Measurements from ENCODE around the gene NT5E. TPM values are rescaled to one million over a fixed set of nuclear protein-coding genes. Genes with fewer than 3 reads are reported as not detected.

Gene NT5E
- total RNA-seq, 1 experiment from 2014 or later, result 0.52 TPM

- no peak overlapping the region for H3K4me3 Mint-ChIP-seq
- no peaks in the 10 kb centered on the region for H3K27me3 Mint-ChIP-seq (ENCODE audit: low read depth)
- no peak overlapping the region for H2BK15ac ChIP-seq (ENCODE audit: low read depth, low read length)
- H4K8ac ChIP-seq (replicated peaks; ENCODE audit: insufficient read length, low read depth, low read length), result no peak overlapping the region
- no peak overlapping the region for H3K23ac ChIP-seq (ENCODE audit: insufficient read length, low read depth, low read length)
- H2AFZ ChIP-seq (ENCODE audit: low read length), result no peak overlapping the region
- no peak overlapping the region for H3K4me2 ChIP-seq (ENCODE audit: insufficient read depth, insufficient read length, low read length)
- H2BK12ac ChIP-seq (ENCODE audit: insufficient read length, low read depth, low read length), result no peak overlapping the region
- H3K27ac Mint-ChIP-seq, result no peak overlapping the region
- H3K18ac ChIP-seq (ENCODE audit: insufficient read length, low read depth, low read length), result no peak overlapping the region
- no peak overlapping the region for H2BK20ac ChIP-seq (ENCODE audit: low read depth, low read length, poor library complexity, severe bottlenecking)
- no peak overlapping the region for H4K91ac ChIP-seq (ENCODE audit: insufficient read length, low read depth, low read length)
- peaks cover 21% of the 10 kb centered on the region in 2 experiments for H3K9me3 Mint-ChIP-seq
- H3K4me1 ChIP-seq (ENCODE audit: insufficient read depth, low read length), result no peaks in the 10 kb centered on the region
- TF ChIP-seq CTCF (conservative IDR thresholded peaks at IDR 0.05), result no peak
- H4K20me1 ChIP-seq (ENCODE audit: control insufficient read depth, insufficient read depth, insufficient read length), result no peaks in the 10 kb centered on the region
- no peak overlapping the region for H2BK5ac ChIP-seq (ENCODE audit: insufficient read length, low read length)
- H3K36me3 Mint-ChIP-seq (ENCODE audit: insufficient read depth in 1 of 3, low read depth in 3 of 3), result peaks cover 0 to 9% (median 3%) of the 10 kb centered on the region in 3 experiments; a peak in 5 of 7 replicates
- no peak overlapping the region for H3K9ac ChIP-seq (ENCODE audit: extremely low read depth, insufficient read length, low read length)
- no peaks in the 10 kb centered on the region for H3K79me1 ChIP-seq (ENCODE audit: insufficient read depth, low read depth, low read length, poor library complexity, severe bottlenecking)
- no peak overlapping the region for H3K14ac ChIP-seq (ENCODE audit: insufficient read depth, low read length)
- no peak overlapping the region for H3T11ph ChIP-seq (ENCODE audit: low read length)
- H3K27me3 ChIP-seq (ENCODE audit: insufficient read depth, low read length), result no peaks in the 10 kb centered on the region
- no peak overlapping the region for H3K56ac ChIP-seq (ENCODE audit: insufficient read length, low read depth, low read length)
- H3K23me2 ChIP-seq (ENCODE audit: insufficient read length, low read depth, low read length, poor library complexity, severe bottlenecking), result no peaks in the 10 kb centered on the region
- H2BK120ac ChIP-seq (ENCODE audit: low read depth, low read length, poor library complexity, severe bottlenecking), result no peak overlapping the region
- H4K5ac ChIP-seq (ENCODE audit: insufficient read length, low read depth, low read length), result no peak overlapping the region
- no peak overlapping the region for H3K27ac ChIP-seq (ENCODE audit: insufficient read length, low read depth, low read length)
- H3K4ac ChIP-seq (ENCODE audit: low read depth, low read length), result no peak overlapping the region
- H3K79me2 ChIP-seq (ENCODE audit: insufficient read depth, low read length), result no peaks in the 10 kb centered on the region
- no peaks in the 10 kb centered on the region for H3K4me1 Mint-ChIP-seq
- no peak overlapping the region for H2AK5ac ChIP-seq (ENCODE audit: insufficient read length, low read length)
- no CpG with 5 or more reads among the region's 1 CpG for WGBS (ENCODE audit: extremely low coverage, insufficient read length, low lambda C conversion rate)
- no peaks in the 10 kb centered on the region for H3K9me3 ChIP-seq (ENCODE audit: control insufficient read depth, low read depth, low read length)
- no peak for DNase-seq
Observed at GRCh38 chr6:85428486-85428885, 21.4 kb upstream of the NT5E start.
